ENCODE measurements around the gene CRADD.

The CRADD gene

DNA sequence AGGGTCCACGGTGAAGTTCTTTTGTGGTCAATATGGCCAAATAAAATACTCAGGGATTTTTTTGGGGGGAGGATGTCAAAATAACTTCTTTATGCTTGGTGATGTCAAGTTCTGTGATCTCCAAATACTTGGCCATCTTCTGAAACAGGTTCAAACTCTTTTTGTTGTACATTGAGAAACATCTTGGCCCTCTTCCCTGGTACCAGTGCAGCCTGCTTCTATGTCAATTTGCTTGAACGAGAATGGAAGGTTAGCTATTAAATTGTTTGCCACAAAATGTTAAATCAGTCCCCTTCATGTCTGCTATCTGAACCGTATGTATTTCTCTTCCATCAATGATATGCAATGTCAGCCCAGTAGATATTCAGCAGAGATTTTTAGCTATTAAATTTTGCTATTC, 6.1 kb upstream of the CRADD start:
- DNase-seq (ENCODE audit: low read depth in 3 of 3), result no peak

GRCh38 chr12:93673084-93673483, 4.1 kb upstream of the CRADD start:
- no peak for DNase-seq (ENCODE audit: low read depth in 3 of 3)

DNA sequence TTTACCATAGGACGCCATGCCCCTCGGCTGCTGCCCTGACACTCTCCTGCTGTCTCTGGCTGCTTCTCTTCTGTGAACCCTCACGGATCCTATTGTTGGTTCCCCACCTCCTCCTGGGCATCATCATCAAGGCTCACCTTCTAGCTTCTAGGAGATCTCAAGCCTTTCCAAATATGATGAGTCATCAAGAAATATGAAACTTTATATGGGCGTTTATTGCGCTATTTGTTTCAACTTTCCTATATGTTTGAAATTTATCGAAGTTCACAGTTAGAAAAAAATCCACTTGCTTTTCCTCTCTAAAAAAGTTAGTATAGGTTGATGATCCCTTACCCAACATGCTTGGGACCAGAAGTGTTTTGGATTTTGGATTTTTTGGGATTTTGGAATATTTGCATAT, 2.8 kb upstream of the CRADD start:
- no peak for DNase-seq (ENCODE audit: low read depth in 3 of 3)

GRCh38 chr12:93676408-93677194, 574 bp upstream of the CRADD start:
- DNase-seq (ENCODE audit: low read depth in 3 of 3), result no peak

GRCh38 chr12:93678779-93679178, 1.6 kb downstream of the CRADD start:
- no peak for DNase-seq (ENCODE audit: low read depth in 3 of 3)

DNA sequence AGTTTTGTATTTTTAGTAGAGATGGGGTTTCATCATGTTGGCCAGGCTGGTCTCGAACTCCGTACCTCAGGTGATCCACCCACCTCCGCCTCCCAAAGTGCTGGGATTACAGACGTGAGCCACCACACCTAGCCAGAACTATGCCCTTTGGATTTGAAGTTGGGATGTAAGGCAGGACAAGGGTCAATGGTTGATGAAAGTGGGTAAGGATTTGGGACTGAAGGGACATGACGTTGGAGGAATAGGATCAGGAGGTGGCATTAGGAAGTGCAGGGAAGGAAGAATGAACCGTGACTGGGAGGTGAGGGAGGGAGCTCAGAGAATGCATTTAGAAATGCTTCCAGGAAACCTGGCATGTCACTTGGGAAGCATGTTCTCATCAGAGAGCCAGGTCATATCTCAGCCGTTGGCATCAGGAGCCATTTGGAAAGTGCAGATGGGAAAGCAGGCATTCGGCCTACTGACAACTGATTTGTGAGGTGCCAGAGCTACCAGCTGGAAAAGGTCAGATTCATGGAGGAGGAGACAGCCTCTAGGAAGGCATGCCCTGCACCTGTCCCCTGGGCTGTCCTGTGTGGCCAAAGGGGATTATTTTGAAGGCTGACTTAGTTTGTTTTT, 2.2 kb downstream of the CRADD start:
- DNase-seq (ENCODE audit: low read depth in 3 of 3), result no peak

DNA sequence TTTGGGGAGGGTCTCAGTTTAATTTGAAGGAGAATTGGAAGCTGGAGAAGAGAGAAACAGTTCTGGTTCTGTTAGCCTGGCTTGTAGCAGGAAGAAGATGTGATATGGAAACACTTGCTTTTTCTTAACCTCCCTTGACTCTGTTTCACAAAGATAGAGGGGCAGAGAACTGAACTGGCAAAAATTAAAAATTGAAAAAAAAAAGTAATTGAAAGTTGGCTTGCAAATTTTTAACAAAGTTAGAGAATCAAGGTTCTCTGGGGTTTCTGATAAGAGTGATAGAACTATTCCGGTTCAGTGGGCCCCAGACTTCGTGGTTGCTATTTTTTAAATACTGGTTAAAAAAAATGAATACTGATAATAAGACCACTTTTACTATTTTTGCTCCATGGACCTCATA, 2.8 kb downstream of the CRADD start:
- DNase-seq (ENCODE audit: low read depth in 3 of 3), result no peak

DNA sequence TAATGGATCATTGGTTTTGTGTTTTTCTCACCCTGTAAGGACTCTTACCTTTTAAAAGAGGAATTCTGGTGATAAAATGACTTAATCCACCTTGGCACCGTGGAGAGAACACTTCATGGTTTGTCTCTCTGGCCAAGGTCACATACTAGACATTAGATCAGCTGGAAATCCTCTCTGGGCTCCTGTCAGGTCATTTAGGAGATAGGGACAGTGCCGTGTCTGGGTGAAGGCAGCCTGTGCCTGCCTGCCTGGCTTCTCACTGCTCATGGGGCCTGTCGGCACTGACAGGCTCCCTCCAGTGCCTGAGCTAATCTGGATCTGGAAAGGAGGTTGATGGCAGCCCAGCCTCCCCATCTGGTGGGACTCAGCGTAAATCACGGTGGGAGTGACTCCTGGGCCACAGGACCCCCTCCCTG, 5.7 kb downstream of the CRADD start:
- no peak for DNase-seq (ENCODE audit: low read depth in 3 of 3)

GRCh38 chr12:93683410-93683809, 6.2 kb downstream of the CRADD start:
- no peak for DNase-seq (ENCODE audit: low read depth in 3 of 3)

DNA sequence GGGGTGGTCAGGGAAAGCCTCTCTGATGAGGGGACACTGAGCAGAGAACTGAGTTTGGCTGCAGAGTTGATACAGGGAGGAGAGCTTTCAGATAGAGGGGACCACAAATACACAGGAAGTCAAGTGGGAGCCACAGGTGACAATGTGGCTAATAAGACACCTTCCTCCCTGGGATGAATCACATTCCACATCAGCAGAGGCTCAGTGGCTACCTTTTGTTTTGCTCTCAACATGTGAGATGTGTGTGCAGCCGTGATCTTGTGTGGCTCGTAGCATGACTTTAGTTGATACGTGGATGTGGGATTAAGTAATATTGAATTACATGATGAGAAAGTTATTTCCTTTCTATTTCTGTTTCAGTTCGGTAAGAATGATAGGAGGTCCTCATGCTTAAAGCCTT, 7.5 kb downstream of the CRADD start:
- no peak for DNase-seq (ENCODE audit: low read depth in 3 of 3)

GRCh38 chr12:93686572-93687356, 9.6 kb downstream of the CRADD start:
- no peak for DNase-seq (ENCODE audit: low read depth in 3 of 3)

DNA sequence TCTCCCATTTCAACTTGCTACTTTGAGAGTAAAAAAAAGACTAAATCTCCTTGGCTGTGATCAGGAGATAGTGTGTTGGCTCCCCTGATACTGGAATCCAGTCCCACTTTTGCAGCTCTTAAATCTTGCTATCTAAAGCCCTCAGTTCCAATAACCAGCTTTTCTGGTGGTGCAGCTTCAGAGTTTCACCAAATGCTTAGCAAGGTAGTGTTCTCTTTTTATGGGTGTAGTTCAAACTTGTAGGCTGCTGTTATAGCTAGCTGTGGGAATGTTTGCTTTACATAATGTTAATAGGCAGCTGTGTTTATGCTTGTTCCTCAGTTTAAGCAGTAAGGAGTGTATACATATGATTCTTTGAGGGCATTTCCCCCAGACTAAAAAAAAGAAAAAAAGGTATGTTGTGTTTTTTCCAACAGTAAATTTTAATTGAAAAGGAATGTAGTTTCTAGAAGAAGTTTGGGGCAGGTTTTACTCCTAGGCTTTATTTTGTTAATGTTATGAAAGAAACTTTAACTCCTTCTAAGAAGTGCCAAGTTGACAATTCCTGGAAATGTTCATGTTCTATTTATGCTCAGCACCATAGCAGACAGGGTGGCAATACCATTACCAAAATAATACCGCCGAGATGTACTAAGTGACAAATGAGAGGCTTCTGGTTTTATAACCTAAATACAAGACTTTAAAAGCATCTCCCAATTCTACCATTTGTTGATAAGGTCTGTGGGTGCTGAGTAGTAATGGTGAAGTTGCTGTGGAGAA, 12.1 kb downstream of the CRADD start:
- no peak for DNase-seq (ENCODE audit: low read depth in 3 of 3)

DNA sequence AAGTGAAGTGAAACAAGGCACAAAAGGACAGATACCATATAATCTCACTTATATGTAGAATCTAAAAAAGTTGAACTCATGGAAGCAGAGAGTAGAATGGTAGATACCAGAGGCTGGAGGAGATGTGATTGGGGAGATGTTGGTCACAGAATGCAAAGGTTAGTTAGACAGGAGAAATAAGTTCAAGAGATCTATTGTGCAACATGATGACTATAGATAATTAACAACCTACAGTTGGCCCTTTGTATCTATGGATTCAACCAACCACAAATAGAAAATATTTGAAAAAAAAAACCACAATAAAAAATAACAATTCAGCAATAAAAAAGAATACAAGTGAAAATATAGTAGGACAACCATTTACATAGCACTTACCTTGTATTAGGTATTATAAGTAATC, 19.3 kb downstream of the CRADD start:
- DNase-seq (ENCODE audit: low read depth in 3 of 3), result no peak

DNA sequence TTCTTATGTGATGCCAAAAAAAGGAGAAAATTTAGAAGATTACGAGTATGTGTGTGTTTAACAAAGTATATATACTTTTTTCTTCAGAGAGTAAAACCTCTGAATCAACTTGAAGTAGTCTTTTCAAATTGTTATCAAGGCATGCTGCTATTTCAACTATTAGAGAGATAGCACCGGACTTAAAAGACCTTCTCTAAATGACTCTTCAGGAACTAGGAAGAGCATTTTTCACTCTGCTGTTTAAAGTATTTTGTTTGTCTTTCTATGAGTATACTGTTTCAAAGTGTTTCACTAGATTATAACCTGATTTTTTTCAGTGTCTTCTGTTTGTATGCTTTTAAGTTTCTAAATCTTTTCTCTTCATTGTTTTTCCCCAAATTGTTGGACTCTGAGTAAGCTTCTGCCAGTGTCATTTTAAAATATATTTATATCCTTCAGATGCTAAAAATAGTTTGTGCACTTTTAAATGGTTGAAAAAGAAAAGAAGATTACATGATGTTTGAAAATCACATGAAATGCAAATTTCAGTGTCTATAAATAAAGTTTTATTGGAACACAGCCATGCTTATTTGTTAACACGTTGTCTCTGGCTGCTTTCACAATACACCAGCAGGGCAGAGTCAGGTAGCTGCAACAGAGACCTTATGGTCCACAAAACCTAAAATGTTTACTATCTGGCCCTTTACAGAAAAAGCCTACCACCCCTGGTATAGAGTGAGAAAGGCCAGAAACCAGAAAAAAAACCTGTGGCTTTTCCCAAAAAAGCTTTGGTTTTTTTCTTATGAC, 21.3 kb downstream of the CRADD start:
- DNase-seq (ENCODE audit: low read depth in 3 of 3), result no peak

DNA sequence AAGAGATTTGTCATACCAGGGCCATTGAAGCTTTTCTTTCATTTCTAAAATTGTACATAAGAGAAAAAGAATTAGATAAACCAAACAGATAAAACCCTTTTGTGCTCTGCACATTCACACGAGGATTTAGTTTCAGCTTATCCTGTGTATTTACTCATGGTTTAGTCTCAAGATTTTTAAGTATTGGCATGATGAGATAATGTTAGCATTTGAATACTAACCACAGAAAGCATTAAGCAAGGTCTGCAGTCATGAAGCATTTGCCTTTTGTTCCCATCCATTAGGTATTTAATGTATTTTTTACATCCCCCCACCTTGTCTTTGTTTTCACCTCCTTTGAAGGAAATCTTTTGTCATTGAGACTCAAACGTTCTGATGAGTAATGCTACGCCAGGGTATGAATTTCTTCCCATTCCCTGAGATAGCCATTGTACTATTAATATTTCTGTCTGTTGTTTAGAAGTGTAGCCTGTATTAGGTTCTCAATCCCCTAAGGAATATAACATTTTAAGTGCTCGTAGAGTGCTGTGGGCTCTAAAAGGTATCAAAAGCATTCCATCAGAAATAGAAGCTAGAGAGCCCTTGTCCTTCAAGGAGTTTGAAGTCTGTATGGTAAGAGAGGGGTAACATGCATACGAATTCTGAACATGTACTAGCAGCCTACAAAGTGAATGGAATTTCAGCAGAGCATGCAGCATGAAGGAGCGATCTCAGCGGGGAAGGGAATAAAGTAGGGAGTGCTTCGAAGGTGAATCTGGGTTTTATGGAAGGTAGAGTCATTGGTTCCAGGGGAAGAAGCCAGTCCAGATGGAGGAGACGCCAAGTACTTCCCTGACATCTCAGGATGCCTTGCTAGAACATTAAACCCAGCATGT, 22.3 kb downstream of the CRADD start:
- DNase-seq (ENCODE audit: low read depth in 3 of 3), result no peak

DNA sequence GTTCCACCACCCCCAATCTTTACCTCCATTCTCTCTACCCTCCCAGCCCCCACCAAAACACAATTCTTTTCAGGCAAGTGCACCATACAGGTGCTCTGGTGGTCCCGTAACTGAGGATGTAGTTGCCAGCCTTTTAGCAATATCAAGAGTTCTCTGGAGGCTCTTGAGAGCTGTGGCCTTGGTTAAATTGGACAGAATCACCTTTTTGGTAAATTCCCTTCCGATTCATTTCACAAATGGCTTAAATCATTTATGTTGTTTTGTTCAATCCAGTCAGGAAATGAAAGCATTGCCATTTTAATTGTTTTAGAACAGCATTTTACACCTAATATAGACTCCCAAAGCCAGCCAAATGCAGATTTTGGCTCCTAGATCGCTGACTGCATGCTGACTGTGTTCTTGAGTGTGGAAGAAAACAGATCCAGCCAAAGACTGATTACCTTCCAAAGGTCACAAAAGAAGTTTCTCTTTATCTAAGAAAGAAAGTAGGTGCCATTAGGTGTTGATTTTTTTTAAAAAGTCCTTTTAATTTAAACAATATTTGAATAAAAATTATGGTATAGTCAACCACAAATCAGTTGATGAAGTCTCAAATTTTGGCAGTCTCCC, 25.6 kb downstream of the CRADD start:
- DNase-seq (ENCODE audit: low read depth in 3 of 3), result no peak

DNA sequence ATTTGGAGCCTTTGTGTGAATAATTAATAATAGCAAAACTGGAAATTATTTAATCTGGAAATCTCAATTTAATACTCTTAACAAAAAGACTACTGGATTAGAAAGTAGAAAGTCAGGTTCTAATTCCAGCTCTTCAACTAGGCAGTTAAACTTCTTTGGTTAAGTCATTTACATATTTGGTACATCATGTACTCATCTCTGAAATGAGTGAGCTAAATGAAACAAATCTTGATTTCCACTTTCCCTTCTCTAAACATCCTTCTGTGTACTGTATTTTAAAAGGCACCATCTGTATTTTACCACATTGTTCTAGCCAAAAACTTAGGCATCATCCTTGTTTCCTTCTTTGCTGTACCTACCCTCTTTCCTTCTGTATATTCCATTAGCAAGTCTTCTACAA, 26.9 kb downstream of the CRADD start:
- no peak for DNase-seq (ENCODE audit: low read depth in 3 of 3)

- no peak for DNase-seq (ENCODE audit: low read depth in 3 of 3)
These were observed 27.4 kb downstream of the CRADD start for GRCh38 chr12:93704625-93705024.

- no peak for DNase-seq (ENCODE audit: low read depth in 3 of 3)
These were observed 28.1 kb downstream of the CRADD start for GRCh38 chr12:93705237-93705636.

GRCh38 chr12:93706387-93706786, 29.2 kb downstream of the CRADD start:
- no peak for DNase-seq (ENCODE audit: low read depth in 3 of 3)
